ENCODE results near the gene FAM110C.

The FAM110C gene

DNA sequence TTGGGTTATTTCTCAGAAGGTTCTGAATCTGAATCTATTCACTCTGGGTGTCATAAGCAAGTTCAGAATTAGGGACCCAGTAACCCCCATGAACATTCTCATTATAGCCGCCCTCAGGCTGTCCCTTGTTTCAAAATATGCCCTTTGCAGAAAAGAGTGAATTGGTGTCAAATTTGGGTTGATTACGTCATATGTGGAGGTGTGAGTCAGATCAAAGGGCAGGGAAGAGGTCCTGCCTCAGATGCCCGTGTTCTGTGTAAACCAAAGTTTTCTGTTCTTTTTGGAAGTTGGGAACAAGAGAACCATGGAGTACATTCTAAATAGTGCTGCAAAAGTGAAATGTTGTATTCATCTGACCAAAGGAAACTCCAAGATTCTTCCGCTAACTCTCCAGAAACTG lies 5.8 kb downstream of the FAM110C start:
- no peak for TF ChIP-seq CTCF (IDR thresholded peaks at IDR 0.05)
- TF ChIP-seq ZFX (IDR thresholded peaks at IDR 0.05; ENCODE audit: borderline replicate concordance) = no peak
- no peak overlapping the region for H3K27ac ChIP-seq

- H3K27ac ChIP-seq = no peak overlapping the region
- TF ChIP-seq ZFX (IDR thresholded peaks at IDR 0.05; ENCODE audit: borderline replicate concordance) = no peak
- TF ChIP-seq CTCF (IDR thresholded peaks at IDR 0.05) = no peak
Observed at GRCh38 chr2:38155-38554, 8.2 kb downstream of the FAM110C start.

GRCh38 chr2:36318-36717 lies 10.0 kb downstream of the FAM110C start:
- TF ChIP-seq CTCF (IDR thresholded peaks at IDR 0.05) (no peak), ZFX (IDR thresholded peaks at IDR 0.05; ENCODE audit: borderline replicate concordance) (no peak)
- no peak overlapping the region for H3K27ac ChIP-seq

GRCh38 chr2:35852-36251 lies 10.5 kb downstream of the FAM110C start:
- no peak overlapping the region for H3K27ac ChIP-seq

GRCh38 chr2:33620-34019 lies 12.7 kb downstream of the FAM110C start:
- no peak for TF ChIP-seq CTCF (IDR thresholded peaks at IDR 0.05)
- TF ChIP-seq ZFX (IDR thresholded peaks at IDR 0.05; ENCODE audit: borderline replicate concordance) = no peak
- H3K27ac ChIP-seq = no peak overlapping the region

More at GRCh38 chr2:35852-36251, 10.5 kb downstream of the FAM110C start:
- TF ChIP-seq ZFX (IDR thresholded peaks at IDR 0.05; ENCODE audit: borderline replicate concordance) (no peak), CTCF (IDR thresholded peaks at IDR 0.05) (no peak)

DNA sequence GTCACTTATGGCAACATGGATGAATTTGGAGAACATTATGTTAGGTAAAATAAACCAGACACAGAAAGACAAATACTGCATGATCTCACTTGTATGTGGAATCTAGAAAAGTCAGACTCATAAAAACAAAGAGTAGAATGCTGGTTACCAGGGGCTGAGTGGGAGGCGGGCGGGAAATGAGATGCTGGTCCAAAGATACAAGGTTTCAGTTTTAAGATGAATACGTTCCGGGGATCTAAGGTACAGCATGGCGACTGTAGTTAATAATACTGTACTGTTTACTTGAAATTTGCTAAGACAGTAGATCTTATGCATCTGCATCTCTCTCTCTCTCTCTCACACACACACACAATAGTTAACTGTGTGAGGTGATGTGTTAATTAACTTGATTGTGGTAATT lies 14.2 kb downstream of the FAM110C start:
- H3K27ac ChIP-seq = no peak overlapping the region
- TF ChIP-seq CTCF (IDR thresholded peaks at IDR 0.05) (no peak), ZFX (IDR thresholded peaks at IDR 0.05; ENCODE audit: borderline replicate concordance) (no peak)

GRCh38 chr2:29253-29652 lies 17.1 kb downstream of the FAM110C start:
- TF ChIP-seq CTCF (IDR thresholded peaks at IDR 0.05) (no peak), ZFX (IDR thresholded peaks at IDR 0.05; ENCODE audit: borderline replicate concordance) (no peak)
- no peak overlapping the region for H3K27ac ChIP-seq
